Esophagus muscularis mucosa (tissue), 4 donors: ENCODE data around the gene VAMP3. TPM values are rescaled to one million over a fixed set of nuclear protein-coding genes. Genes with fewer than 3 reads are reported as not detected.

Experiments
- DNase-seq: peaks from one replicate; pipeline ENCODE4 v3.0.0-alpha.2; 2017; ENCODE audit errors: extremely low spot score
- H3K27ac ChIP-seq, 4 donors: fragments of 200-600 bp; sonication (generic); replicated peaks in 1 of 4; 1 replicate in 3 of 4; 2 replicates in 1 of 4; pipeline ENCODE4 v1.5.1; 2016 to 2019; ENCODE audit warnings: mild to moderate bottlenecking in 1 of 4
- H3K27me3 ChIP-seq, 4 donors: fragments of 200-600 bp; sonication (generic); one replicate each; pipeline versions ENCODE4 v1.5.1 to v1.6.0; 2016 to 2019
- H3K36me3 ChIP-seq, 4 donors: fragments of 200-600 bp; sonication (generic); one replicate each; pipeline ENCODE4 v1.5.1; 2016 to 2019
- H3K4me1 ChIP-seq, 4 donors: fragments of 200-600 bp; sonication (generic); one replicate each; pipeline ENCODE4 v1.5.1; 2016 to 2019
- H3K4me3 ChIP-seq, 4 donors: fragments of 200-600 bp; sonication (generic); 1 replicate in 2 of 4; 2 replicates in 2 of 4; pipeline ENCODE4 v1.5.1; 2016 to 2019; ENCODE audit warnings: mild to moderate bottlenecking in 4 of 4, moderate library complexity in 1 of 4
- H3K9me3 ChIP-seq, 4 donors: fragments of 200-600 bp; sonication (generic); 1 replicate in 3 of 4; 2 replicates in 1 of 4; pipeline ENCODE4 v1.5.1; 2016 to 2019
- EP300 ChIP-seq: sonication (generic); formaldehyde crosslinking; IDR thresholded peaks from one replicate; pipeline ENCODE4 v1.6.1; 2017; ENCODE audit warnings: antibody characterized with exemption
- POLR2A ChIP-seq: fragments of 450-650 bp; IDR thresholded peaks from one replicate; pipeline ENCODE4 v1.6.1; 2017; ENCODE audit warnings: antibody characterized with exemption, moderate library complexity, mild to moderate bottlenecking, low read depth
- POLR2AphosphoS5 ChIP-seq, 2 donors: sonication (generic); formaldehyde crosslinking; IDR thresholded peaks; one replicate each; pipeline ENCODE4 v1.6.1; 2017; ENCODE audit warnings: antibody characterized with exemption in 2 of 2
- WGBS: methylation state at CpG from one replicate; pipeline ENCODE4 v1.1.5; 2018; 5-methylcytosine and 5-hydroxymethylcytosine counted together
- intact Hi-C: fragments of 100-400 bp; cut with DNase I; formaldehyde crosslinking; loops from one replicate; pipeline ENCODE4 v1.15.1; 2023
- total RNA-seq, 4 donors: library from RNA; depleted of rRNA; stranded (reverse); fragments of >200 nt; gene quantifications; one replicate each; pipeline versions ENCODE4 v1.1.0 to v1.2.1, GENCODE V29; 2016
- TF ChIP-seq, protein P1 (sequence below), 3 experiments: fragments of 200-600 bp in 2 of 3; fragments of 450-650 bp in 1 of 3; sonication (generic) in 2 of 3; IDR thresholded peaks; one replicate each; pipeline ENCODE4 v1.5.1; 2017 to 2019; ENCODE audit warnings: antibody characterized with exemption in 3 of 3, mild to moderate bottlenecking in 2 of 3, moderate library complexity in 1 of 3

VAMP3 gene
- total RNA-seq, 4 donors from 2014 or later: 90.3 to 114 (median 99.5) TPM

DNA sequence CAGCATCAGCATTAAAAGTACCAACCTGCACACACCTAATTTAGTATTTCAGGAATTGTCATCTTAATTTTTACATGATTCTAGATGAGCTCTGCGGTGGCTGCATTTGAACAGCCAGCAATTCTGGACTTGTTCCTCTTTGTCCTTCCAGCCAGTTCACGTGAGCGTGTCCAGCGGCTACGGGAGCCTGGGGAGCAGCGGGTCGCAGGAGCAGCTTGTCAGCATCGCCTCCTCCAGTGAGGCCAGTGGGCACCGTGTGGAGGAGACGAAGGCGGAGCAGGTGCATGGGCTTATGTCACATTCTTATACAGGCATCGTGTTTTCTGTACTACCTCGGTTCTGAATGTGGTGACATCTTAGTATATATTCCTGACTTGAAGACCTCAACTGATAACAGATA lies 38.6 kb downstream of the VAMP3 start:
- Histone ChIP-seq H3K4me3 (no peak overlapping the region), H3K4me1 (no peaks in the 10 kb centered on the region), H3K27me3 (no peaks in the 10 kb centered on the region), H3K36me3 (peaks cover 58 to 95% (median 86%) of the 10 kb centered on the region in 4 donors), H3K9me3 (peaks cover 0 to 10% (median 4%) of the 10 kb centered on the region in 4 donors), H3K27ac (no peak overlapping the region)
- 90% methylated on average over 13 of the region's 13 CpGs for WGBS
- no peak for DNase-seq
- intact Hi-C loops: loop anchor here (5.0 kb wide), 1 partner anchor 93 kb away; no protein-coding TSS in a partner anchor
- no peak for TF ChIP-seq POLR2AphosphoS5 (IDR thresholded peaks at IDR 0.05)
- no peak for TF ChIP-seq EP300
- no peak for TF ChIP-seq POLR2A
- TF ChIP-seq, protein P1, sequence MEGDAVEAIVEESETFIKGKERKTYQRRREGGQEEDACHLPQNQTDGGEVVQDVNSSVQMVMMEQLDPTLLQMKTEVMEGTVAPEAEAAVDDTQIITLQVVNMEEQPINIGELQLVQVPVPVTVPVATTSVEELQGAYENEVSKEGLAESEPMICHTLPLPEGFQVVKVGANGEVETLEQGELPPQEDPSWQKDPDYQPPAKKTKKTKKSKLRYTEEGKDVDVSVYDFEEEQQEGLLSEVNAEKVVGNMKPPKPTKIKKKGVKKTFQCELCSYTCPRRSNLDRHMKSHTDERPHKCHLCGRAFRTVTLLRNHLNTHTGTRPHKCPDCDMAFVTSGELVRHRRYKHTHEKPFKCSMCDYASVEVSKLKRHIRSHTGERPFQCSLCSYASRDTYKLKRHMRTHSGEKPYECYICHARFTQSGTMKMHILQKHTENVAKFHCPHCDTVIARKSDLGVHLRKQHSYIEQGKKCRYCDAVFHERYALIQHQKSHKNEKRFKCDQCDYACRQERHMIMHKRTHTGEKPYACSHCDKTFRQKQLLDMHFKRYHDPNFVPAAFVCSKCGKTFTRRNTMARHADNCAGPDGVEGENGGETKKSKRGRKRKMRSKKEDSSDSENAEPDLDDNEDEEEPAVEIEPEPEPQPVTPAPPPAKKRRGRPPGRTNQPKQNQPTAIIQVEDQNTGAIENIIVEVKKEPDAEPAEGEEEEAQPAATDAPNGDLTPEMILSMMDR (IDR thresholded peaks at IDR 0.05): no peak

DNA sequence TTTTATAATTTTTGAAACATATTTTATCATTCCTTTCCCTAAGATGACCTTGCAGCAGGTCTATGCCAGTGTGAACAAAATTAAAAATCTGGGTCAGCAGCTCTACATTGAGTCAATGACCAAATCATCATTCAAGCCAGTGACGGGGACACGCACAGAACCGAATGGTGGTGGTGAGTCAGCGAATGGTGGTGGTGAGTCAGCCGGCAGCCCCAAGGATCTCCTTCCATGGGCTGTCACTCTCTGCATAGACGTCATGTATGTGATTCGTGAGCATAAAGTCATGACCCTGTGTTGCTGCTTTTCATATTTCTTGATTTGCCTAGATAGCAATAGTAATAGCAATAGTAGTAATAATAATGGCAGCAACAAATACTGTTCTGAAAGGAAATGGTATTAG lies 39.3 kb downstream of the VAMP3 start:
- Histone ChIP-seq H3K9me3 (peaks cover 0 to 10% (median 4%) of the 10 kb centered on the region in 4 donors), H3K4me1 (no peaks in the 10 kb centered on the region), H3K27ac (no peak overlapping the region), H3K27me3 (no peaks in the 10 kb centered on the region), H3K36me3 (peaks cover 56 to 95% (median 79%) of the 10 kb centered on the region in 4 donors), H3K4me3 (no peak overlapping the region)
- WGBS: 78% methylated on average over 7 of the region's 7 CpGs
- intact Hi-C loops: no loop called here
- no peak for DNase-seq
- TF ChIP-seq EP300 (no peak), POLR2AphosphoS5 (IDR thresholded peaks at IDR 0.05) (no peak), POLR2A (no peak)
- TF ChIP-seq, protein P1 (IDR thresholded peaks at IDR 0.05): no peak

DNA sequence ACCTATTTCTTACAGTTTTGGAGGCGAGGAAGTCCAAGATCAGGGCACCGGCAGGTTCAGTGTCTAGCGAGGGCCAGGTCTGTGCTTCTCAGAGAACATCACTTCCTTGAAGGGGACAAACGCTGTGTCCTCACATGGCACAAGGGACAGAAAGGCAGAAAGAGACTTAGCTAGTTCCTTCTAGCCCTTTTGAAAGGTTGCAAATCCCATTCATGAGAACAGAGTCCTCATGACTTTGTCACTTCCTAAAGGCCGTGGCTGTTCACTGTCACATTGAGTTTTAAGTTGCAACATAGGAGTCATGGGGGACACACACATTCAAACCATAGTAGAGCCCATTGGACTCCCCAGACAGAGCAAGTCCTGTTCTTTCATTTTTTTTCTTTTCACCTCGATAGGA lies 40.4 kb downstream of the VAMP3 start:
- no peak overlapping the region for H3K27ac ChIP-seq
- H3K27me3 ChIP-seq: no peaks in the 10 kb centered on the region
- 93% methylated on average over 6 of the region's 6 CpGs for WGBS
- no peaks in the 10 kb centered on the region for H3K4me1 ChIP-seq
- H3K4me3 ChIP-seq: no peak overlapping the region
- DNase-seq: no peak
- peaks cover 50 to 86% (median 69%) of the 10 kb centered on the region in 4 donors for H3K36me3 ChIP-seq
- intact Hi-C loops: no loop called here
- no peak for TF ChIP-seq POLR2A
- peaks cover 0 to 10% (median 4%) of the 10 kb centered on the region in 4 donors for H3K9me3 ChIP-seq

DNA sequence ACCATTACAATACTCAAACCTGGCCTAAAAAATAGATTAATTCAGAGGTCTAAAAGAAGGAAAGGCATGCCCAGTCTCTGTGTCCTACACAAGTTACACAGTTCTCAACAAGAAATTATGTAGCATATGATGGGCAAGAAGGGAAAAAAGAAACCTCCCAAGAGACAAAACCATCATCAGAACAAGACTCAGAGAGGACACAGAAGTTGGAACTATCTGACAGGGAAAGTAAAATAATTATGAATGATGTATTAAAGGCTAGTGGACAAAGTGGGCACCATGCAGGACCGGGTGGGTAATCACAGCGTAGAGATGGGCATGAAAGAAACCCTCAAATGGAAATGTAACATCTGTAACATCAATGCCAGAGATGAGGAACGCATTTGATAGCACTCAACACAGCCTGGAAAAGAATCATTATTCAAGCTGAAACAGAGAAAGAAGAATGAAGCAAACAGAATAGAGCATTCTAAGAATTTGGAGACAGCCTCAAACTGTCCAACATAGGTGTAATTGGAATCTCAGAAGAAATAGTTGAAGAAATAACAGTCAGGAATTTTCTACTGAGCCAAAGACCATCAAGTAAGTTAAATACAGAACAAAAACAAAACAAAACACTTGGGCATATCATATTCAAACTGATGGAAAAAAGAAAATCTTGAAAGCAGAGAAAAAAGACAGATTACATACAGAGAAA lies 42.7 kb downstream of the VAMP3 start:
- no peak overlapping the region for H3K27ac ChIP-seq
- no peaks in the 10 kb centered on the region for H3K4me1 ChIP-seq
- intact Hi-C loops: no loop called here
- DNase-seq: no peak
- WGBS: 100% methylated on average over 3 of the region's 3 CpGs
- H3K4me3 ChIP-seq: no peak overlapping the region
- no peaks in the 10 kb centered on the region for H3K27me3 ChIP-seq
- TF ChIP-seq EP300 (no peak), POLR2A (no peak), POLR2AphosphoS5 (IDR thresholded peaks at IDR 0.05) (no peak)
- TF ChIP-seq, protein P1 (IDR thresholded peaks at IDR 0.05): no peak
- H3K36me3 ChIP-seq: peaks cover 55 to 88% (median 68%) of the 10 kb centered on the region in 4 donors
- H3K9me3 ChIP-seq: peaks cover 0 to 10% (median 4%) of the 10 kb centered on the region in 4 donors

DNA sequence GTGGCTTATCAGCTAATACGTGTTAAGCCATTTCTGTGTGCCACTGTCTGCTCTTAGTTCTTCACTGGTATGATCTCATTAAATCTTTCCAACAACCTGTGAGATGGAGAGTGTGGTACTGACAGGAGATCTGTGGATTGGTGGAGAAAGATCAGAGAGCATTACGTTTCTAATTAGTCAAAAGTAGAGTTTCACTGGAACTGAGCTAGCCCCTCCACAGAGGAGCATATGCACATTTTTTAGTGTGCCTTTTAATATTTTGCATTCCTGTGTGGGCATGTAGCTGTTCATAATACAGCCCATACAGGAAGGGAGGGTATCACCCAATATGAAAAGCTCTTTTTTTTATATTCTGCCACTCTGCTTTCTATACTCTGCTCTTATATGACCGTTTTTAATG lies 50.2 kb downstream of the VAMP3 start:
- TF ChIP-seq, protein P1 (IDR thresholded peaks at IDR 0.05): no peak
- TF ChIP-seq EP300: no peak
- no peak for TF ChIP-seq POLR2AphosphoS5 (IDR thresholded peaks at IDR 0.05)
- Histone ChIP-seq H3K36me3 (peaks cover 47 to 95% (median 82%) of the 10 kb centered on the region in 4 donors), H3K27ac (no peak overlapping the region), H3K4me1 (no peaks in the 10 kb centered on the region), H3K4me3 (no peak overlapping the region), H3K9me3 (no peaks in the 10 kb centered on the region), H3K27me3 (no peaks in the 10 kb centered on the region)
- DNase-seq: no peak
- WGBS: 96% methylated on average over 3 of the region's 3 CpGs
- intact Hi-C loops: no loop called here
